ENCODE data around the gene GALNS. TPM values are rescaled to one million over a fixed set of nuclear protein-coding genes. Genes with fewer than 3 reads are reported as not detected.
"Not testable (repeated sequence)": the region's sequence is repeated elsewhere in the genome, so short reads cannot be mapped to it uniquely, and the experiment has no call there.

GALNS gene
- total RNA-seq, 1 experiment from 2014 or later = 15.3 TPM

- no peaks in the 10 kb centered on the region; the same call in 1 of the 2 replicates for H3K36me3 ChIP-seq
- peak; percentile 95 to 97 for DNase-seq (ENCODE audit: low read depth in 1 of 2, low spot score in 2 of 2)
- H3K27me3 ChIP-seq (replicated peaks) = no peaks in the 10 kb centered on the region
- peak overlapping the region; percentile 24 for H3K4me3 ChIP-seq
- H3K9me3 ChIP-seq (replicated peaks) = no peaks in the 10 kb centered on the region
- H3K4me1 ChIP-seq (replicated peaks) = peaks cover 46% of the 10 kb centered on the region
- H3K27ac ChIP-seq = peak overlapping the region; percentile 47
Observed at GRCh38 chr16:88792078-88792550, 64.6 kb downstream of the GALNS start.

- Histone ChIP-seq H3K4me1 (replicated peaks) (peaks cover 49% of the 10 kb centered on the region), H3K27ac (peak overlapping the region; percentile 58; the same call in 1 of the 2 replicates), H3K9me3 (replicated peaks) (no peaks in the 10 kb centered on the region), H3K36me3 (no peaks in the 10 kb centered on the region; the same call in 1 of the 2 replicates), H3K4me3 (peak overlapping the region; percentile 26), H3K27me3 (replicated peaks) (no peaks in the 10 kb centered on the region)
- DNase-seq (ENCODE audit: low read depth in 1 of 2, low spot score in 2 of 2) = no peak
Observed at GRCh38 chr16:88790312-88791211, 66.2 kb downstream of the GALNS start.

GRCh38 chr16:88789594-88789993, 67.2 kb downstream of the GALNS start:
- Histone ChIP-seq H3K27ac (no peak overlapping the region), H3K4me3 (no peak overlapping the region), H3K27me3 (replicated peaks) (no peaks in the 10 kb centered on the region), H3K9me3 (replicated peaks) (no peaks in the 10 kb centered on the region), H3K36me3 (peaks cover 6% of the 10 kb centered on the region), H3K4me1 (replicated peaks) (peaks cover 54% of the 10 kb centered on the region)
- no peak for DNase-seq (ENCODE audit: low read depth in 1 of 2, low spot score in 2 of 2)

GRCh38 chr16:88788749-88789148, 68.0 kb downstream of the GALNS start:
- H3K27me3 ChIP-seq (replicated peaks) = not testable (repeated sequence)
- Histone ChIP-seq H3K36me3 (peaks cover 15% of the 10 kb centered on the region), H3K4me1 (replicated peaks) (peaks cover 57% of the 10 kb centered on the region)

GRCh38 chr16:88787579-88788314, 69.0 kb downstream of the GALNS start:
- Histone ChIP-seq H3K36me3 (peaks cover 20% of the 10 kb centered on the region), H3K4me1 (replicated peaks) (peaks cover 58% of the 10 kb centered on the region), H3K27me3 (replicated peaks) (no peaks in the 10 kb centered on the region), H3K27ac (no peak overlapping the region), H3K9me3 (replicated peaks) (no peaks in the 10 kb centered on the region), H3K4me3 (no peak overlapping the region)
- no peak for DNase-seq (ENCODE audit: low read depth in 1 of 2, low spot score in 2 of 2)

More at GRCh38 chr16:88788749-88789148, 68.0 kb downstream of the GALNS start:
- H3K27ac ChIP-seq; H3K4me3 ChIP-seq; DNase-seq (ENCODE audit: low read depth in 1 of 2, low spot score in 2 of 2); H3K9me3 ChIP-seq (replicated peaks): not testable (repeated sequence)

- Histone ChIP-seq H3K9me3 (replicated peaks) (no peaks in the 10 kb centered on the region), H3K4me1 (replicated peaks) (peaks cover 60% of the 10 kb centered on the region), H3K4me3 (peak within 1 kb of the TSS; percentile 99), H3K27ac (peak within 1 kb of the TSS; percentile 99), H3K36me3 (peaks cover 43% of the 10 kb centered on the region), H3K27me3 (replicated peaks) (no peaks in the 10 kb centered on the region)
- peak; percentile 71 to 76 for DNase-seq (ENCODE audit: low read depth in 1 of 2, low spot score in 2 of 2)
Observed at GRCh38 chr16:88785106-88785924, 71.4 kb downstream of the GALNS start, which contains the start of gene PIEZO1. TSS of gene PIEZO1 (minus strand) at chr16:88785220. CDS start at chr16:88784964, 256 bp downstream.

- Histone ChIP-seq H3K4me3 (peak overlapping the region; percentile 99), H3K27me3 (replicated peaks) (no peaks in the 10 kb centered on the region), H3K36me3 (peaks cover 49% of the 10 kb centered on the region), H3K27ac (peak overlapping the region; percentile 99), H3K9me3 (replicated peaks) (no peaks in the 10 kb centered on the region), H3K4me1 (replicated peaks) (peaks cover 60% of the 10 kb centered on the region)
- no peak for DNase-seq (ENCODE audit: low read depth in 1 of 2, low spot score in 2 of 2)
Observed at GRCh38 chr16:88784856-88785105, 72.0 kb downstream of the GALNS start.

- DNase-seq (ENCODE audit: low read depth in 1 of 2, low spot score in 2 of 2) = peak; percentile 82 to 83
Observed at GRCh38 chr16:88784074-88784855, 72.5 kb downstream of the GALNS start.

GRCh38 chr16:88783391-88784073, 73.2 kb downstream of the GALNS start:
- peaks cover 59% of the 10 kb centered on the region for H3K36me3 ChIP-seq
- H3K4me1 ChIP-seq (replicated peaks) = peaks cover 54% of the 10 kb centered on the region
- DNase-seq (ENCODE audit: low read depth in 1 of 2, low spot score in 2 of 2) = no peak
- no peaks in the 10 kb centered on the region for H3K9me3 ChIP-seq (replicated peaks)
- H3K4me3 ChIP-seq = peak overlapping the region; percentile 99
- H3K27me3 ChIP-seq (replicated peaks) = no peaks in the 10 kb centered on the region
- H3K27ac ChIP-seq = peak overlapping the region; percentile 99

More at GRCh38 chr16:88784074-88784855, 72.5 kb downstream of the GALNS start:
- Histone ChIP-seq H3K4me3 (peak overlapping the region; percentile 99), H3K27me3 (replicated peaks) (no peaks in the 10 kb centered on the region), H3K4me1 (replicated peaks) (peaks cover 59% of the 10 kb centered on the region), H3K36me3 (peaks cover 54% of the 10 kb centered on the region), H3K9me3 (replicated peaks) (no peaks in the 10 kb centered on the region), H3K27ac (peak overlapping the region; percentile 99)

GRCh38 chr16:88782454-88783390, 74.0 kb downstream of the GALNS start:
- Histone ChIP-seq H3K4me3 (peak overlapping the region; percentile 99), H3K4me1 (replicated peaks) (peaks cover 54% of the 10 kb centered on the region), H3K27ac (no peak overlapping the region), H3K27me3 (replicated peaks) (no peaks in the 10 kb centered on the region), H3K9me3 (replicated peaks) (no peaks in the 10 kb centered on the region), H3K36me3 (peaks cover 64% of the 10 kb centered on the region)
- peak; percentile 65 to 79 for DNase-seq (ENCODE audit: low read depth in 1 of 2, low spot score in 2 of 2)

GRCh38 chr16:88781140-88782077, 75.3 kb downstream of the GALNS start:
- peaks cover 73% of the 10 kb centered on the region for H3K36me3 ChIP-seq
- H3K4me1 ChIP-seq (replicated peaks) = peaks cover 54% of the 10 kb centered on the region
- H3K9me3 ChIP-seq (replicated peaks) = no peaks in the 10 kb centered on the region
- no peak overlapping the region for H3K4me3 ChIP-seq
- H3K27me3 ChIP-seq (replicated peaks) = no peaks in the 10 kb centered on the region
- no peak for DNase-seq (ENCODE audit: low read depth in 1 of 2, low spot score in 2 of 2)
- H3K27ac ChIP-seq = peak overlapping the region; percentile 35; the same call in 1 of the 2 replicates

Measured in SJSA1 (cell line).